NK-92 (cell line): ENCODE measurements around the gene ST14.

Experiments
- DNase-seq: peaks from one replicate; lab custom pipeline; 2025; ENCODE audit not compliant: unreplicated experiment; lab: John Stamatoyannopoulos, UW

The ST14 gene

DNA sequence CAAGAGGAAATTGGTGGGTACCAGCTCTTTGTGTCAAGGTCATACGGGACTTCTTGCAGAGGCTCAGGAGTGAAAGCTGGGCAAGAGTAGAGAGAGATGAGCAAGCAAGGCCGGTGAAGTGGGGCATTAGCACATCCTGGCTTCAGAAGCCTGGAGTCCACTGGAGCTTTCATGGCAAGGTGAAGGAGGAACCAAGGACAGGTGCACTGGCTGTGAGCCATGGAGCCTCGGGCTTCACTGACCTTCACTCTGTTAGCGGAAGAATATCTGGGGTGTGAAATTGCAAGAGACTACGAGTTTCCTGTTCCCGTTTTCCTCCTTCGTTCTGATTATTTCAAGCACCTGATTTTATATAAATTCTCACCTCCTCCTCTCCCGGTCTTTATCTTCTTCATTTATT is 25.9 kb upstream of the ST14 start:
- no peak for DNase-seq

DNA sequence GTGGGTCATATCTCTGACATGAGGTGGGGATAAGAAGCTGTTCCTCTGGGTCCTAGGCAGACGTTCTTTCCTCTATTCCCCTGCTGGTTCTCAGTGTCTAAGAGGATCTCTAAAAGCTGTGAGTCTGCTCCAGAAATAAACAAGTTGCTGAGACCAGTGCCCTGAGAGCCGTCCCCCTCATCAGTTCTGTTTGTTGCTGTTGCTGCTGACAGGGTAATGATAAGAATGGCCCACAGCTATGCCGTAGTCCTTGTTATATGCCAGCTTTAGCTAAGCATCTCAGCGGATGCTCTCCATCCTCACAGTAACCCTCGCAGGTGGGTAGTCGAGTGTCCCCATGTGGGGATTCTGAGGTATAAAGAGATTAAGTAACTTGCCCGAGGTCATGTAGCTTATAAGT is 23.5 kb upstream of the ST14 start:
- DNase-seq, result no peak

DNA sequence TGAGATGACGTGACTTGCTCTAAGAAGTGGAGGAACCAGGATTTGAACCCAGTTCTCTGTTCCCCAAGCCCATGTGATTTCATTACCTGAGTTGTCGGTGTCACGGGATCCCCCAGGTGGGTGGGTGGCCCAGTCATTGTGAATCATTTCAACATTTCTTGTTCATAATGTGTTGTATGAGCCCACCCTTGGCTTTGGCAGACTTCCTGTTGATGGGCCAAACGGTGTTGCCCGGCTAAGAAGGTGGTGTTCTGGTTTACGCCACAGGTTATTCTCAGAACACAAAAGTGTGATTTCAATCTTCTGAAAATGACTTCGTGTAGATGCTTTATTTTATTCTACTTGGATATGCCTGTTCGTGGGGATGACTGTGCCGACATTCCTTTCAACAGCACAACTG is 21.6 kb upstream of the ST14 start:
- no peak for DNase-seq

DNA sequence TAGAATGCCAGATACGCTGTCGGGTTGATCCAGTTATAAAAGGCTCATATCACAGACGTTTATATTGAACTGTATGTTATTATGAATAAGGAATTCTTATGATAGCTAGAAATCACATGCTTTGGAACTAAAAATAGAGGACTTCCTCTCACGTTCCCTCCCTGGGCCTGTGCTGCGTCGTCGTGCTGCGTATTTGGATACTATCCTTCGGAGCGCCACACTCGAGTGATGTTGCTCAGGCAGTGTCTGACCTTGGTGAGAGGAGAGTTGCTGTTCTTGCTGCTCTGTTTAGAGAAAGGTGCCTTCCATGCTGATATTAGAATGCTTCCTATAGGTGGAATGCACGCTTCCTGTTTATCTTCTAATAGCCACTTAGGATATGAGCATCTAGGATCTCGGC is 20.2 kb upstream of the ST14 start:
- DNase-seq, result no peak

DNA sequence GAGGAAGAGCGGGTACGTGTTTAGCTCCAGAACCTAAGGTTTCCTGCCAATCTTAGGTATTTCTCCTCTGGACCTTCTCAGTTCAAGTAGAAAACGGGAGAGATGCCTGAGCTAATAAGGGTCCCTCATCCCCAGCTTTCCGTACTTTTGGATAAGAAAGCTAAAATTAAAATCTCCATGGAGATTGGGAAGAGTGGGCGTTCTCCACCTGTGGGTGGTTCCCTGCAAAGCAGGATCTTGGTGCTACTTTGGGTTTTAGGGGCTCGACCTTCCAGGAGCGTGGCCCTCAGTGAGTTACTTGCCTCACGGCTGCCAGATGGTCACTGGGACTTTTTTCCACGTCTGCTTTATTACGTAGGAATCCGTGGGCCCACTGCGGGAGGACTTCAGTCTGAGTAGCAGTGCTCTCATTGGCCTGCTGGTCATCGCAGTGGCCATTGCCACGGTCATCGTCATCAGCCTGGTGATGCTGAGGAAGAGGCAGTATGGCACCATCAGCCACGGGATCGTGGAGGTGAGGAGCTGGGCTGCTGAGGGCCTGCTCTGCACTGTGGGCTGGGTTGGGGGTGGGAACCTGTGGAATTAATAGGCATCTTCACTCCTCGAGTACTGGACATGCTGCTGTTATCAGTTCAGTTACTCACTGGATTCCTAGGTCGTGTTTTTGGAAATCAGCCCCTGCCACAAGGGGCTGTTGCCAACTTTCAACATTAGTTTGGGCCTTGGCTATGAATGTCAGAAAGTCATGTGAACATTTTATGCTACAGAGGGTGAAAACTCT is 17.8 kb upstream of the ST14 start:
- DNase-seq, result no peak

DNA sequence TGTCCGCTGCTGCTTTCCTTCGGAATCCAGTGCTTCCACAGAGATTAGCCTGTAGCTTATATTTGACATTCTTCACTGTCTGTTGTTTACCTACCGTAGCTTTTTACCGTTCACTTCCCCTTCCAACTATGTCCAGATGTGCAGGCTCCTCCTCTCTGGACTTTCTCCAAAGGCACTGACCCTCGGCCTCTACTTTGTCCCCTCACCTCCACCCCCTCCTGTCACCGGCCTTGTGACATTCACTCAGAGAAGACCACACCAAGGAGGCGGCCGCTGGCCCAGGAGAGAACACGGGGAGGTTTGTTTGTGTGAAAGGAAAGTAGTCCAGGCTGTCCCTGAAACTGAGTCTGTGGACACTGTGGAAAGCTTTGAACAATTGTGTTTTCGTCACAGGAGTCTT is 15.4 kb upstream of the ST14 start:
- no peak for DNase-seq

DNA sequence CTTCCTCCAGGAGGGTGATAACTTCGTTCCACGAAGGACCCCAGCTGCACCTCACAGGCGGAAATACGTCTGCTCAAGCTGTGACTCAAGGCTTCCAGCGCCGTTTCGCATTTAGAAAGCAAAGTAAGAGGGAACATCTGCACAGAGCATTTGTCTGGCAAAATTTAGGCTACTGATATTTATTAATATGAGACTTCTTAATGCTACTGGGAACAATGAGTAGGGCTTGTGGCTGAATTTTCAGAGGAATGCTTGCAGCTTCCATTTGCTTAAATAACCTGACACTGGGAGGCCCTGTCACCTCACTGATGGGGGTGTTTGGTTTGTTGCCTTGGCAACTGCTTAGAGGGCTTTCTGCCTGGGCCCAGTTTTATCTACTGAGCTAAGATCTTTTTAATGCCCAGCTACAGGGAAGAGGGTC is 14.7 kb upstream of the ST14 start:
- DNase-seq, result no peak

DNA sequence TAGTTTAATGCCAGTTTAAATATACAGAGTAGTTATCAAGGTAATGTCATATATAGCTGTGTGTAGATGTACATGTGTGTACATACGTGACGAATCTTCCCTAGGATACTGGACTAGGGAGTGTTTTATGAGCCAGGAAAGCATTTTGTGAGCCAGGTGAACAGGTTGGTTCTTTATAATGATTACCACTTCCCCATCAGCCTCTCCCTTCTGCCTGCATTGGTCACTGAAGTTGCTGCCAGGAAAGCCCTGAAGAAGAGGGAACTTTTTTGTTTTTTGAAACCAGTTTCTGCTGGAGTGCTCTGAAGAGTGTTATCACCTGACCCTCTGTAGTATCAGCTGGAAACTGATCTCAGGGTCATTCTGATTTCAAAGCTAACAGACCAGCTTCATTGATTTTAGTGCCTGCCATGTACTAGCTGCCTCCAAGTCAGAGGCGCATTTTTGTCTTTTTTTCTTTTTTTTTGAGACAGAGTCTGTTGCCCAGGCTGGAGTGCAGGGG is 14.2 kb upstream of the ST14 start:
- DNase-seq, result no peak

DNA sequence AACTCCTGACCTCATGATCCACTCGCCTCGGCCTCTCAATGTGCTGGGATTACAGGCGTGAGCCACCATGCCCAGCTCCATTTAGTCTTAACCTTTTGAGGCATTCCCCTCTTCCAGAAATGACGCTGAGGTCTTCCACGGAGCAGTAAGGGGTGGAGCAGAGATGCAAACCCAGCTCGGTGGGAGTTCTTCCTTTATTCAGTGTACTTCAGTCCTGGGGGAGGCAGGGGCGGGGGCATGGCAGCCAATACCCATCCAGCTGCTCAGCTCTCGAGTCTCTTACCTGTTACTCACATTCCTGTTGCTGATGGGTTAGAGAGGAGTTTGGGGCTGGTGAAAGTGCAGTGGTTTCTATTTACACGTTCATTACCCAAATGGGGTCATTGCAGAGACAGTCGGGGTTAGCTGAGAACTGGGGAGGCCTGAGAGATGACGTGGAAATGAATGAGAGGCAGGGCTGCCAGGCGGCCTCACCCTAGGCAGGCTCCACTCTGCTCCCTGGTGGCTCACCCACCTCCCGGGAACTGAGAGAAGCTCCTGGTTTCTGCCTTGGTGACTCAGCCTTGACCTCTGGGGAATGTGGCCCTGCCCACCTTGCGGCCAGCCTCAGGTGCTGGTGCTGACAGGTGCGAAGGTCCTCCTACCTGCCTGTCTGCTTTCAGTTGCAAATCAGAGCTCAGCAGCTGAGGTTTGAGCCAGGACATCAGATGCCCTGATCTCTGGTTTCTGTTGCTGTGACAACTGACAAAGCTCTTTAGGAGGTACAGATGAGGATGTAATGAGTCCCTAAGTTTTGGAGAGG is 13.4 kb upstream of the ST14 start:
- no peak for DNase-seq

DNA sequence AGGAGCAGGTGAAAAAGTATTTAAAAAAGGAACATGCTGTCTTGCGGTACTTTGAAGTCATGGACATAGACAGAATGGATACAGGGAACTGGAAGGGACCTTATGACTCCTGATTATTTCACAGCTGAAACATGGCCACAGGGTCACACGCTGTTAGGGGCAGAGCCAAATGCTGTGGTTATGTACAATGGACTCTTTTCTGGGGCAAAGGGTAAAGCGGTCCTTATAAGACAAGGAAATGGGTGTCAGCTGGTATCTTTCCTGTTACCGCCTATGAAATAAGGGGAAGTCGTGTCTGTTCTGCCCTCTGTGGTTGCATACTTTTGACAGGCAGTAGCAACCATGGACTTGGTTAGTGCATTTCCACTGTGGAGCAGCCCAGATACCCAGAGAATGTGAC is 12.8 kb upstream of the ST14 start:
- no peak for DNase-seq

DNA sequence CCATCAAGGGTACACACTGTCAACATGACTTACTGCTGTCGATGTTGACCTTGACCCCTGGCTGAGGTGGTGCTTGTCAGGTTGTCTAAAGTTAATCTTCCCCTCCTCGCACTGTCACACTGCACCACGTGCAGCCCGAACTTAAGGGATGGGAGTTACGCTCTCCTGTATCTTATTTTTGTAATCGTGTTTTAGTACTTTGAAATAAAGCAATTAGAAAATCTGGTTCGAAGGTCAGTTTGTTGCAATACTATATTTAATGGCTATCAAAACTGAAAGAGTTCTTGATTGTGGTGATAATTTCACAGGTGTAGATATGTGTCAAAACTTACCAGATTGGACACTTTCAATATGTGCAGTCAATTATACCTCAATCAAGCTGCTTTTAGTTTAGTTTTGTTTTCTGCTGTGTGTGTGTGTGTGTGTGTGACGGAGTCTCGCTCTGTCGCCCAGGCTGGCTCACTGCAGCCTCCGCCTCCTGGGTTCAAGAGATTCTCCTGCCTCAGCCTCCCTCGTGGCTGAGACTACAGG is 10.7 kb upstream of the ST14 start:
- DNase-seq, result no peak

DNA sequence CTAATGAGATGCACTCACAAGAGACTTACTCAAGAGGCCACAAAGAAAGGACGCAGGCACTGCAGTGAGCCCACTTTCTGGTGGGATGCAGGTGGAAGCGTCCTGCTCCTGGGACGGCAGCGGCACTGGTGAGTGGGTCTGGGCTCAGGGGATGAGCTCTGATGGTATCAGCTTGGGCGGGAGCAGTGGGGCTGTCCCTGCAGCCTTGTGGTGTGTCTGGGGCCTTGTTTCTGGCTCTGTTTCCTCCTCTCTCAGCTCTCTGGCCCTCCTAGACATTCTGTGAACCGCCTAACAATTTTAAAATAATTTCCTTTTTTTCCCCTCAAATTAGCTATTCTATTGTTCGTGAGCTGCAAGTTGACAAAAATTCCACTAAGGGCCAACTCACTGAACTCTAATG is 8.8 kb upstream of the ST14 start:
- no peak for DNase-seq

DNA sequence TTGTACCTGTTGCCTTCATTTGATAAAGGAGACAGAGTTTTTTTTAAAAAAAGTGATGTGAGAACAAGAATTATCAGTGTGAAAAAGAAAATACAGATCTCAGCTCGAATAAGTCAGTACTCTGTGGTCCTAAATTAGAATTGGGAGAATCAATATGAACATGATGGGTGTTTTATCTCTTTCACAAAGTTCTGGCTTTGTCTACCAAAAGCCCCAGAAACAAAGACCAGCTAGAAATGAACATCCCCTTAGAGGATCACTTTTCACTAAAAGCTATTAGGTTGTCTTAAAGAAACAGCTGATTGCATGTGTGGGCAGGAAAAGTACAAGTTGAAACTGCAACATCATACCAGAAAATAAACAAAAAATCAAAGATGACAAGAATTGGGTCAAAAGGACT is 8.4 kb upstream of the ST14 start:
- no peak for DNase-seq

DNA sequence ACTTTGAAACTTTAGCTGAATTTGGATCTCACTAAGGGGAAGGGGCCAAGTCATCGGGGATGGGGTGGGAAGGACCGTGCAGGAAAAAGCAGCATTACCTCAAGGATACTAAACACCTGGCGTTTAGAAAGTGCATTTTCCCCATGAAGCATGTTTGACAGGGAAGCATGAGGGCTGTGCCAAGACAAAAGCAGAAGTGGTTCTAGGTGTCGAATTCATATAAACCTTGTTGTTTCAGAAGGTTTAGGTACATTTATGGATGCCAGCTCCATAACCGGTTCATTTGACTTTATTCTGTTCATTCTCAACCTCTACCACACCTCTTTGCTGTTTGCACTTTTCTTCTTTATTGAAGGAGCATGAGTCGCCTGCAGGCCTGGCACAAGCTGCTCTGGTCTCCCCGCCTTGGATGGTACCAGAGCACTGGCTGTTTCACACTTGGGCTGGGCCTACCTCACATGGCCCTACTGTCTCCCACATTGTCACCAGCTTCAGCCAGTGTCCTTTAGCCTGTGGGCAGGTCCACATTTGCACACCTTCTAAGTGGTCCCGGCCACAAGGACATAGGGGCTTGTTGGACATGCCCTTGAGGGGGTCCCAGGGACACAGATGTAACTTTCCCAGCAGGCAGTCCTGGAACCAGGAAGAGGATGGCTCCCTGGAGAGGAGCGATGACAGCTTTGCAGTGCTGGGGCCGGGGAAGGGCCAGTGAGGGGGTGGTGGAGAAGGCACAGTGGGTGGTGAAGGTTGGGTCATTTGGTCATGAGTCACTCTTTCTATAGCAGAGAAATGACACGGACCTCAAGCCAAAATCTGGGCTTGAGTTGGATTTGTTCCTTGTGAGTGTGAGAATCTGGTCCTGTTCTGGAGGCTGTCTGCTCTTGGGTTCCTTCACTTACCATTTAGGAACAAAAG is 3.2 kb upstream of the ST14 start:
- DNase-seq, result no peak

DNA sequence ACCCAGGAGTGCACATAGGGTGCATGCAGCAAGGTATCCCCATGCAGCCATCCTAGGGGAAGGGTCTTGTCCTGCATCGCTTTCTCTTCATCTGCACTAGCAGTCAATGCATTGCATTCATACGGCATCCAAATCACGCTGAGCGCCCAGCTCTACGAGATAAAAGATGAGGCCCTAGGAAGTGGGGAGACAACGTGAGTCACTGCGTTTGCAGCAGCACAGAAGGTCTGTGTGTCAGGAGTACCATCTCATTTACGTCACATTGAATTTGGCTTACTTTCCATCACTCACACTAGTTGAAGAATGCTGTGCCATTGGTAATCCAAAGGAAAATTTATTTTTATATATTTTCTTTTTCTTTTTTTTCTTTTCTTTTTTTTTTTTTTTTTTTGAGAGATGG is 2.5 kb upstream of the ST14 start:
- DNase-seq, result no peak

DNA sequence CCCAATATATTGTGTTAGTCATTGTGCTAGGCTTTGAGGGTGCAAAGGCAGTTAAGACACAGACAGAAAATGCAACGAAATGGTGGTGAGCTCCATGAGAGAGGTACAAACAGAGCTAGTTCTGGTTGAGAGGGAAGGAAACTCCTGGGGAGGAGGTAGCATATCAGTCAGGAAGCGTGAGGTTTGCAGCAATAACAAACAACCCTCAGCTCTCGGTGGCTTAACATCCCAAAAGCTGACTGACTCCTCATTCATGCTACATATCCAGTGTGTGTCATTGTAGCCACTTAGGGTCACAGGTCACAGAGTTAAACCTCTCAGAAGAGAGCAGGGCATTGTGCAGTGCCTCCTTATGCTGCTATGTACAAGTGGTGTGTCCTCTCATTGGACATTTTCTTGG is 1.7 kb upstream of the ST14 start:
- DNase-seq, result no peak

DNA sequence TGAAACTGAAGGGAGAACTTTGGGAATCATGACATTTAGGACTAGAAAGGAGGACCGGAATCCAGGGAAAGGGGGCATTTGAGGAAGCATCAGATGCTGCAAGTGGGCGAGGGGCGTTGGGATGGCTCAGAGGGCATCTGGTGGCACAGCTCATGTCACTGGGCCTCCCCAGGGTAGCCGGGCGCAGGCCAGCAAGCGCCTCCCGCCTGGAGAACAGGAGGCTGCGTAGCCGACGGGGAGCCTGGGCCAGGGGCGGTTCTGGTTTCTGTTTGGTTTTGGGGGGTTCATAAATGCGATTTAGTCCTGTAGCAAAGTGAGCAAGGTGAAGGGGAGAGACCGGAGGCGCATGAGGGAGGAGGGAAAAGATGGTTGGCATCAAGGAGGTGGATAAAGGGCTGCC is 443 bp upstream of the ST14 start:
- DNase-seq, result no peak

DNA sequence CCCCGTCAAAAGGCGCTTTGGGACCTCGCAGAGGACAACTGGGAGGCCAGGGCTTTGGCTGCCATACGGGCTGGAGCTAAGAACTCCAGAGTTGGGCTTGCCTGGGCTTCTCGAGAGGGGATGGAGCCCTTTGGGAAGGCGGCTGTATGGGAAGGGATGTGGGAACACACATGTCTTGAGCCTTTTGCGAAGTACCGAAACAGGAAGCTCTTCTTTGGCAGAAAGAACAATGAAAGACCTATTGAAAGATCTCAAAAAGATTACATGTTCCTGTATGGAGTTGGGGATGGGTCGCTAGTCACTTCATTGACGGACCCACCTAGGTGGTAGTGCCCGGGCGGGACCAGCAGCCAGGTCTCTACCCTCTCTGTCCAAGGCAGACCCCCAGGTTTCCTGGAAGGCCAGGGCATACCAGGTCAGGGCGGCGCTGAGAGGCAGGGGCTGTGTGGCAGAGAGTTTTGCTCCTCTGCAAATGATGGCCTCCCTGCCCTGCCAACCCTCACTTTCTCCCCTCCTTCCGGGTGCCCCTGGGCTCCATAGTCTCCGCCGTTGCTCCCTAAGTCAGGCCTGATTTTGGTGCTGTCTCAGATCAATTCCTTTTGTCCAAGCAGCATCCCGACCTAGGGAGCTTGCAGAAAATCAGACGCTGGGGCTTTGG is 1.0 kb downstream of the ST14 start:
- no peak for DNase-seq

DNA sequence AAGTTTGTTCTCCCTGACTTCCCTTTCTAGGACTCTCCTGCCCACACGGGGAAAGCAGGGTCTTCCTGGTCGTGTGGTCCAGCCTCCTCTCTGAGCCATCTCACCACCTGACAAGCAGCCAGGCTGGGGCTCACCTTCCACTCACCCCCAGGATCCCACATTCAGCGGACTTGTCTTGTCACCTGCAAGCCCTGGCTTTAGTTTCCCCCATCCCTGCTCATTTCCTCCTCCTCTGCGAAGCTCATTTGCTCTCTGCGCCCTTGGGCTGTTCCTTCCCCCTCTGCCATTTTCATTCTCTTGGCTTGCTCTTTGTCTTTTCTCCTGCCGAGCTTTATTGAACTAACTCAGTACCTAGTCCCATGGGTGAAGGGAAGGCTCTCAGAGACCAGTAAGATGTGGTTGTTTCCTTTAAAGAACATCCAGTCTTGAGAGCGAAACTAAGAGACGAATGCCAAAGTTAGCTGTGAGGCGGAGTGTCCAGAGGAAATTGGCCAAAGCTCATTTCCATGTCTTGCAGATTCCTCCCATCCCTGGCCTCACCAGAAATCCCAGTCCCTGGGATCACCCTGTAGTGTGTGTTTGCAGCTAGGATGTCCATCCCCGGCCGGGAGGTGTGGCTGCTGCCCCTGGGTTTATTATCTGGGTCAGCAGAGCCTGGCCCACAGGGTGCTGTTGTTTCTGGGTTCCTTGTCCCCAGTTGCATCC is 2.0 kb downstream of the ST14 start:
- no peak for DNase-seq

DNA sequence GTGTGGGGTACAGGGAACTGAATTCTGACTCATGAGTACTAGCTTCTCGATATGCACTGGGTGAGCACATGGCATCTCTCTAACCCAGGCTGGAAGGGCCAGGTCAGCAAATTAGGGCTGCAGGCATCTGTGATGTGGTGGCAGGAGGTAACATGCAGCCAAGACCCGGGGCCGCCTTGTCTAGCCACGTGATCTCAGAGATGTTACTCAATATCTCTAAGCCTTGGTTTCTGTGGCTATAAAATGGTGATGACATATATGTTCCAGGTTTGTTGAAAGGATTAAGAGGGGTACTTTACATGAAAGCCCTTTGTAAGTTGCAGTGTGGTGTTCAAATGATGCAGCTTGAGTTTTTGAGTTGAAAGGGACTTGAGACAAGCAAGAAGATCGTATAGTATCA is 3.2 kb downstream of the ST14 start:
- no peak for DNase-seq
